ENCODE data around the gene TIPARP. TPM values are rescaled to one million over a fixed set of nuclear protein-coding genes. Genes with fewer than 3 reads are reported as not detected.

Gene TIPARP
- total and polyA plus RNA-seq, 2 of the 8 experiments (the other 6 are each of a cell fraction or from before 2014, with no cell fraction given): 1.6 to 5.8 TPM

DNA sequence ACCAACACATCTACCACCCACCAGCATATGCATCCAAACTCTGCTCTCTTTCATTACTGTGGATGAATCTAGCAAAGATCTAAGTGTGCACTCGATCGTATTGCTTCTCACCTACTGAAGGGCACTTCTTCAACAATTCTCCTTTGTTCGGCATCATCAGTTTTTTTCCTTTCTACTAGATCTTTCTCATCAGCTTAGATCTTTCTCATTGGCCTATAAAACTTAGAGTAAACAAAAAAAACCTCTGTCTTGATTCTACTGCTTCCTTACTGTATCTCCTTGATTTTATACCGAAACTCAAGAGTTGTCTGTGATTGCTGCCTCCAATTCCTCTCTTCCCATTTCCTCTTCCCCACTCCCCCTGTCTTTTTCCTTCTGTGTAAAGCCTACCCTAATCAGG lies 36.1 kb upstream of the TIPARP start:
- DNase-seq (ENCODE audit: low read depth in 1 of 2, low spot score in 2 of 2): no peak
- H2BK12ac ChIP-seq (ENCODE audit: low read depth, low read length): no peak overlapping the region
- H2BK15ac ChIP-seq (ENCODE audit: low read length): no peak overlapping the region
- H2BK5ac ChIP-seq (ENCODE audit: low read depth, low read length): no peak overlapping the region
- H4K20me1 ChIP-seq (replicated peaks in 1 of 2; ENCODE audit: control insufficient read depth in 1 of 2, insufficient read depth in 2 of 2, low read length in 2 of 2): no peaks in the 10 kb centered on the region
- H3K79me2 ChIP-seq (ENCODE audit: control insufficient read depth in 1 of 2, insufficient read depth in 2 of 2, low read length in 2 of 2): no peaks in the 10 kb centered on the region
- no peak overlapping the region for H3K23ac ChIP-seq (ENCODE audit: insufficient read length)
- no peak overlapping the region for H3K27ac ChIP-seq (ENCODE audit: low read depth, low read length)
- H2AFZ ChIP-seq (ENCODE audit: low read length): no peak overlapping the region
- no peak overlapping the region for H3K4me2 ChIP-seq (ENCODE audit: insufficient read depth in 1 of 2, low read depth in 2 of 2, low read length in 2 of 2)
- H3K27me3 ChIP-seq (replicated peaks in 1 of 4; ENCODE audit: control insufficient read depth in 3 of 4, extremely low read depth in 1 of 4, insufficient read depth in 3 of 4, low read length in 3 of 4): no peaks in the 10 kb centered on the region; a peak in 1 of 7 replicates
- H4K91ac ChIP-seq (replicated peaks; ENCODE audit: insufficient read length, low read length): no peak overlapping the region
- no peak overlapping the region for H3K4ac ChIP-seq (replicated peaks; ENCODE audit: insufficient read length, low read depth, low read length)
- H2AK5ac ChIP-seq (ENCODE audit: low read depth, low read length): no peak overlapping the region
- 82% methylated on average over 3 of the region's 4 CpGs; no CpG with 5 or more reads in 1 of the 2 experiments for WGBS, 2 experiments (ENCODE audit: extremely low coverage in 1 of 2, insufficient coverage in 1 of 2, insufficient read length in 1 of 2, insufficient replicate concordance in 2 of 2, low coverage in 1 of 2, low lambda C conversion rate in 2 of 2, missing lambda C conversion rate in 1 of 2)
- H3K36me3 ChIP-seq (ENCODE audit: control insufficient read depth in 2 of 4, insufficient read depth in 4 of 4, low read length in 3 of 4): no peaks in the 10 kb centered on the region
- no peak overlapping the region for H3K14ac ChIP-seq (ENCODE audit: insufficient read length)
- CTCF ChIA-PET (ENCODE audit: partially characterized antibody): no interaction called here
- TF ChIP-seq BCL11A (IDR thresholded peaks at IDR 0.05; ENCODE audit: low read depth in 2 of 2, low read length in 2 of 2) (no peak), EP300 (IDR thresholded peaks at IDR 0.05; ENCODE audit: borderline replicate concordance in 1 of 2, low read depth in 2 of 2, low read length in 2 of 2) (no peak), JUN (IDR thresholded peaks at IDR 0.05; ENCODE audit: low read depth, low read length) (no peak), SIN3A (conservative IDR thresholded peaks at IDR 0.05 in 1 of 2, IDR thresholded peaks at IDR 0.05 in 1 of 2; ENCODE audit: low read depth in 1 of 2, low read length in 2 of 2) (no peak), SAP30 (IDR thresholded peaks at IDR 0.05; ENCODE audit: insufficient read depth, insufficient replicate concordance, low read length) (no peak), EZH2 (IDR thresholded peaks at IDR 0.05; ENCODE audit: low read depth, low read length, severe bottlenecking) (no peak)
- H3K4me3 ChIP-seq (ENCODE audit: extremely low read depth in 1 of 4, insufficient read depth in 2 of 4, low read depth in 3 of 4, low read length in 4 of 4): no peak overlapping the region
- no peak overlapping the region for H3K18ac ChIP-seq (ENCODE audit: extremely low read depth, low read length)
- H3K4me1 ChIP-seq (replicated peaks in 1 of 4; ENCODE audit: control insufficient read depth in 3 of 4, insufficient read depth in 4 of 4, low read length in 3 of 4): peaks cover 0 to 5% (median 3%) of the 10 kb centered on the region in 4 experiments; a peak in 3 of 7 replicates
- H4K8ac ChIP-seq (ENCODE audit: extremely low read depth, insufficient read depth, low read length): no peak overlapping the region
- no peaks in the 10 kb centered on the region; the same call in 1 of the 2 replicates for H3K23me2 ChIP-seq (ENCODE audit: low read depth, low read length)
- no peak overlapping the region for H3K56ac ChIP-seq (replicated peaks; ENCODE audit: insufficient read length, low read depth, low read length)
- no peak for FAIRE-seq
- H2BK120ac ChIP-seq (replicated peaks; ENCODE audit: low read depth, low read length): no peak overlapping the region
- H3K79me1 ChIP-seq (ENCODE audit: low read depth, low read length): no peaks in the 10 kb centered on the region
- POLR2A ChIA-PET (ENCODE audit: partially characterized antibody): interaction anchor here (1.0 kb wide), 1 partner anchor 83 kb away, joined by 3 read pairs; the partner anchor contains the start of gene SSR3
- no peak overlapping the region for H4K5ac ChIP-seq (ENCODE audit: insufficient read length, low read depth, low read length)
- no peak overlapping the region for H2BK20ac ChIP-seq (ENCODE audit: low read length)
- no peaks in the 10 kb centered on the region for H3K9me3 ChIP-seq (ENCODE audit: insufficient read depth in 2 of 2, low read depth in 1 of 2, low read length in 1 of 2)
- H3K9ac ChIP-seq (replicated peaks in 1 of 4; ENCODE audit: extremely low read depth in 1 of 4, low read depth in 3 of 4, low read length in 3 of 4): no peak overlapping the region
